Hepatocyte (in vitro differentiated cells): ENCODE results near the gene NAA30. TPM values are rescaled to one million over a fixed set of nuclear protein-coding genes. Genes with fewer than 3 reads are reported as not detected.

Experiments used
- DNase-seq: peaks from one replicate; pipeline ENCODE4 v3.0.0-alpha.2; 2016; ENCODE audit warnings: low spot score
- H2AFZ ChIP-seq: fragments of 200-600 bp; sonication (generic); 2 replicates; pipeline ENCODE4 v1.6.0; 2016; ENCODE audit warnings: antibody characterized with exemption, mild to moderate bottlenecking
- H3K27ac ChIP-seq: fragments of 200-600 bp; sonication (generic); 2 replicates; pipeline ENCODE4 v1.5.1; 2016; ENCODE audit warnings: mild to moderate bottlenecking
- H3K27me3 ChIP-seq: fragments of 200-600 bp; sonication (generic); 2 replicates; pipeline ENCODE4 v1.6.1; 2016
- H3K36me3 ChIP-seq: fragments of 200-600 bp; sonication (generic); replicated peaks from 2 replicates; pipeline ENCODE4 v1.5.1; 2016; ENCODE audit warnings: low read depth; ENCODE audit not compliant: insufficient read depth
- H3K4me1 ChIP-seq: fragments of 200-600 bp; sonication (generic); 2 replicates; pipeline ENCODE4 v1.5.1; 2016; ENCODE audit warnings: mild to moderate bottlenecking, moderate library complexity; ENCODE audit not compliant: insufficient read depth
- H3K4me2 ChIP-seq: fragments of 200-600 bp; sonication (generic); 2 replicates; pipeline ENCODE4 v1.6.0; 2016
- H3K4me3 ChIP-seq: fragments of 200-600 bp; sonication (generic); 2 replicates; pipeline ENCODE4 v1.5.1; 2016; ENCODE audit warnings: mild to moderate bottlenecking
- H3K79me2 ChIP-seq: fragments of 200-600 bp; sonication (generic); 2 replicates; pipeline ENCODE4 v1.6.0; 2017; ENCODE audit warnings: mild to moderate bottlenecking
- H3K9me2 ChIP-seq: fragments of 200-600 bp; sonication (generic); replicated peaks from 2 replicates; pipeline ENCODE4 v1.6.0; 2017; ENCODE audit warnings: mild to moderate bottlenecking; ENCODE audit not compliant: insufficient read depth
- H3K9me3 ChIP-seq: fragments of 200-600 bp; sonication (generic); 2 replicates; pipeline ENCODE4 v1.5.1; 2016; ENCODE audit warnings: low read depth, mild to moderate bottlenecking
- H4K20me1 ChIP-seq: fragments of 200-600 bp; sonication (generic); 2 replicates; pipeline ENCODE4 v1.6.0; 2016; ENCODE audit warnings: mild to moderate bottlenecking; ENCODE audit not compliant: insufficient read depth, poor library complexity, severe bottlenecking
- EZH2 ChIP-seq: fragments of 200-600 bp; sonication (generic); IDR thresholded peaks from 2 replicates; pipeline ENCODE4 v1.6.1; 2016; ENCODE audit warnings: antibody characterized with exemption, mild to moderate bottlenecking, borderline replicate concordance
- EZH2phosphoT487 ChIP-seq: fragments of 200-600 bp; sonication (generic); IDR thresholded peaks from one replicate; pipeline ENCODE4 v1.6.1; 2018; ENCODE audit warnings: antibody characterized with exemption, mild to moderate bottlenecking, low read depth, moderate library complexity; ENCODE audit not compliant: unreplicated experiment, severe bottlenecking
- WGBS: methylation state at CpG from one replicate; pipeline ENCODE4 v1.1.6; 2016; ENCODE audit warnings: low lambda C conversion rate; ENCODE audit errors: missing lambda C conversion rate; 5-methylcytosine and 5-hydroxymethylcytosine counted together
- polyA plus RNA-seq: library from polyadenylated mRNA; unstranded; fragments of >200 nt; fragmentation: Nextera tagmentation; extraction: Ambion mirVana; gene quantifications from 2 replicates; pipeline ENCODE4 v1.2.1, GENCODE V29; 2016
- total RNA-seq: library from RNA; depleted of rRNA; stranded (reverse); fragments of >200 nt; gene quantifications from 2 replicates; pipeline ENCODE4 v1.2.3, GENCODE V29; 2014
- TF ChIP-seq, protein P1 (sequence below): fragments of 200-600 bp; sonication (generic); IDR thresholded peaks from 2 replicates; pipeline ENCODE4 v1.5.1; 2016; ENCODE audit warnings: antibody characterized with exemption, mild to moderate bottlenecking; ENCODE audit not compliant: poor library complexity

NAA30 gene
- total and polyA plus RNA-seq, 2 experiments from 2014 or later = 10.6 to 30.2 TPM

DNA sequence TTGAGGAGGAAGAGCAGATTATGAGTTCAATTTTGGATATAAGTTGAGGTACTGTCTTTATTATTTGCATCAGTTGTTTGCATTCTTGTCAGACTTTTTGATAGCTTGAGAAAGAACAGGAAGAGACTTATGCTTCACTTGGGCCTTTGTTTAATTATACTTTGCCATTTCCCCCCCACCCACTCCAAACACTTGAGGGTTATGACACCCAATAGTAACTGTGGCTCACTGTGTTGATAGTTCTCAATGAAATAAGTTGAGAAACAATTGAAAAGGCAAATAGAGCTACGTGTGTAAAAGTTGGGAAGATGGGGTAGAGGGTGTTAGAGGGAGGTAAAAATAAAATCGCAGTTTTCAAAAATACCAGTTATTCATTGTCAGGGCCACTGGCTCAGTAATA, 17.7 kb downstream of the NAA30 start:
- H4K20me1 ChIP-seq = no peaks in the 10 kb centered on the region
- H3K9me3 ChIP-seq = no peaks in the 10 kb centered on the region
- no peak overlapping the region for H3K27ac ChIP-seq
- DNase-seq = no peak
- no peak overlapping the region for H3K4me2 ChIP-seq
- no peaks in the 10 kb centered on the region for H3K4me1 ChIP-seq
- H3K27me3 ChIP-seq = no peaks in the 10 kb centered on the region
- TF ChIP-seq EZH2 (no peak), EZH2phosphoT487 (no peak)
- TF ChIP-seq, protein P1, sequence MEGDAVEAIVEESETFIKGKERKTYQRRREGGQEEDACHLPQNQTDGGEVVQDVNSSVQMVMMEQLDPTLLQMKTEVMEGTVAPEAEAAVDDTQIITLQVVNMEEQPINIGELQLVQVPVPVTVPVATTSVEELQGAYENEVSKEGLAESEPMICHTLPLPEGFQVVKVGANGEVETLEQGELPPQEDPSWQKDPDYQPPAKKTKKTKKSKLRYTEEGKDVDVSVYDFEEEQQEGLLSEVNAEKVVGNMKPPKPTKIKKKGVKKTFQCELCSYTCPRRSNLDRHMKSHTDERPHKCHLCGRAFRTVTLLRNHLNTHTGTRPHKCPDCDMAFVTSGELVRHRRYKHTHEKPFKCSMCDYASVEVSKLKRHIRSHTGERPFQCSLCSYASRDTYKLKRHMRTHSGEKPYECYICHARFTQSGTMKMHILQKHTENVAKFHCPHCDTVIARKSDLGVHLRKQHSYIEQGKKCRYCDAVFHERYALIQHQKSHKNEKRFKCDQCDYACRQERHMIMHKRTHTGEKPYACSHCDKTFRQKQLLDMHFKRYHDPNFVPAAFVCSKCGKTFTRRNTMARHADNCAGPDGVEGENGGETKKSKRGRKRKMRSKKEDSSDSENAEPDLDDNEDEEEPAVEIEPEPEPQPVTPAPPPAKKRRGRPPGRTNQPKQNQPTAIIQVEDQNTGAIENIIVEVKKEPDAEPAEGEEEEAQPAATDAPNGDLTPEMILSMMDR = no peak
- peaks cover 33% of the 10 kb centered on the region for H3K79me2 ChIP-seq
- H3K4me3 ChIP-seq = no peak overlapping the region
- H2AFZ ChIP-seq = no peak overlapping the region
- H3K36me3 ChIP-seq = no peaks in the 10 kb centered on the region
- H3K9me2 ChIP-seq = no peaks in the 10 kb centered on the region
- WGBS = 95% methylated on average over 2 of the region's 2 CpGs

DNA sequence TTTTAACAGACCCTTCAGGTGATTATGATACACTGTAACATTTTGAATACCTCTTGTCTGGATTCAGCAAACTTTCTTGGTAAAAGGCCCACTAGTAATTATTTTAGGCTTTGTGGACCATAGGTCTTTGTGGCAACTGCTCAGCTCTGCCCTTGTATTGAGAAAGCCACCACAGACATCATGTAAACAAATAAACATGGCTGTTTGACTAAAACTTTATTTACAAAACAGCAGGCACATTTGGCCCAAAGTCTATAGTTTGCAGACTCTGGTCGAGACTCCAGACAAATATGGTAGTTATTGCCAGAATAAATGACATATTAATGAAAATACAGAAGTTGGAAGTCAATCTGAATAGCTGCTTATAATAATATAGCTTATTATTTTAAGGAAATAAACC, 18.2 kb downstream of the NAA30 start:
- Histone ChIP-seq H4K20me1 (no peaks in the 10 kb centered on the region), H2AFZ (no peak overlapping the region), H3K9me2 (no peaks in the 10 kb centered on the region), H3K4me2 (no peak overlapping the region), H3K27ac (no peak overlapping the region), H3K4me1 (no peaks in the 10 kb centered on the region), H3K79me2 (peaks cover 33% of the 10 kb centered on the region), H3K9me3 (no peaks in the 10 kb centered on the region), H3K27me3 (no peaks in the 10 kb centered on the region), H3K36me3 (no peaks in the 10 kb centered on the region), H3K4me3 (no peak overlapping the region)
- TF ChIP-seq EZH2 = no peak
- TF ChIP-seq, protein P1 = no peak
- no peak for TF ChIP-seq EZH2phosphoT487
- WGBS = 72% methylated on average over 1 of the region's 1 CpG
- no peak for DNase-seq

DNA sequence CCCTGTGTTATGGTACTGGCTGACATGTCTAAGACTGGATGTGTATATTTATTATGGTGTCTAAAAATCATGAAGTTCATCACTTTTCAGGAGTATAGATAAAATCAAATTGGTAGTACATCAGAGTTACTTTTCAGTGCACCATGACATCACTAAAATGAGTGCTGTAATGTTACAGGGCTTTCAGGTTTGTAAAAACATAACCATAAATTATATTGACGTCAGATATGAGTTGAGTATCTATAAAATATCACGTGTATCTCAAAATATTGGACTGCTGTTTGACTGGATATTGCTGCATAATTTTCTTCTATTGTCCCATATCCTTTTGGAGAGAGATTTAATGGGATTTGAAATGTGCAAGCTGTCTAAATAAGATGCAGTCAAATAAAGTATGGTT, 22.0 kb downstream of the NAA30 start:
- no peak for DNase-seq
- Histone ChIP-seq H3K9me2 (no peaks in the 10 kb centered on the region), H4K20me1 (no peaks in the 10 kb centered on the region), H3K9me3 (no peaks in the 10 kb centered on the region), H3K27ac (no peak overlapping the region), H3K27me3 (no peaks in the 10 kb centered on the region), H3K36me3 (no peaks in the 10 kb centered on the region), H3K4me2 (no peak overlapping the region), H3K79me2 (peaks cover 8% of the 10 kb centered on the region), H3K4me1 (no peaks in the 10 kb centered on the region), H2AFZ (no peak overlapping the region), H3K4me3 (no peak overlapping the region)
- WGBS = 78% methylated on average over 2 of the region's 2 CpGs
- TF ChIP-seq EZH2phosphoT487 (no peak), EZH2 (no peak)
- TF ChIP-seq, protein P1 = no peak

DNA sequence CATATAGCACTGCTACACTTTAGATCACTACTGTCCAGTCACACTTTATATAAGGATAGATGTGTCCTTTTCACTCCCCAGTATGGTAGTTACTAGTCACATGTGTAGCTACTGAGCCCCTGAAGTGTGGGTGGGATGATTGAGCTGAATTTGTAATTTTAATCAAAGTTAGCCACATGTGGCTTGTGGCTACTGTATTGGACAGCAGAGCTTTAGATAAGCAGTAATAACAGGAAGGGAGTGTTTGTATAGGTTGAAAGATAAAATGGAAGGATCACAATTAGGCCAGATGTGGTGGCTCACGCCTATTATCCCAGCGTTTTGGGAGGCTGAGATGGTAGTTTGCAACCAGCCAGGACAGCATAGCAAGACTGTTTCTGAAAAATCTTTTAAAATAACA, 23.5 kb downstream of the NAA30 start:
- no peaks in the 10 kb centered on the region for H3K9me2 ChIP-seq
- DNase-seq = no peak
- no peaks in the 10 kb centered on the region for H4K20me1 ChIP-seq
- H3K36me3 ChIP-seq = no peaks in the 10 kb centered on the region
- no peaks in the 10 kb centered on the region for H3K79me2 ChIP-seq
- H3K27me3 ChIP-seq = no peaks in the 10 kb centered on the region
- H2AFZ ChIP-seq = no peak overlapping the region
- no peak overlapping the region for H3K4me2 ChIP-seq
- WGBS = 75% methylated on average over 2 of the region's 2 CpGs
- H3K27ac ChIP-seq = no peak overlapping the region
- no peak for TF ChIP-seq EZH2
- TF ChIP-seq EZH2phosphoT487 = no peak
- TF ChIP-seq, protein P1 = no peak
- no peak overlapping the region for H3K4me3 ChIP-seq
- no peaks in the 10 kb centered on the region for H3K9me3 ChIP-seq
- no peaks in the 10 kb centered on the region for H3K4me1 ChIP-seq
